Right cardiac atrium (tissue), 5 donors: Measurements from ENCODE around the gene DUSP5. TPM values are rescaled to one million over a fixed set of nuclear protein-coding genes. Genes with fewer than 3 reads are reported as not detected.
A peak's percentile ranks its signal among the peaks of the same experiment; 100 is the strongest.

Experiments used
- ATAC-seq, 2 donors: fragments of 200-7000 bp; cut with Tn5 transposase; one replicate each; pipeline versions ENCODE4 v1.8.0 to v1.9.1; 2020; ENCODE audit warnings: moderate library complexity in 2 of 2, mild to moderate bottlenecking in 1 of 2
- DNase-seq, 3 donors: peaks; one replicate each; pipeline ENCODE4 v3.0.0-alpha.2; 2020
- H3K27ac ChIP-seq: one replicate; pipeline ENCODE4 v1.5.1; 2013; ENCODE audit warnings: mild to moderate bottlenecking, low read length, control low read depth, moderate library complexity
- H3K27me3 ChIP-seq: one replicate; pipeline ENCODE4 v1.6.1; 2013; ENCODE audit not compliant: control insufficient read depth, insufficient read depth
- H3K4me1 ChIP-seq: one replicate; pipeline ENCODE4 v1.6.1; 2013; ENCODE audit warnings: low read length; ENCODE audit not compliant: control insufficient read depth, insufficient read depth
- H3K4me3 ChIP-seq: one replicate; pipeline ENCODE4 v1.5.1; 2013; ENCODE audit warnings: low read length, control low read depth
- H3K9me3 ChIP-seq: one replicate; pipeline ENCODE4 v1.6.1; 2013; ENCODE audit warnings: low read length; ENCODE audit not compliant: control insufficient read depth
- WGBS: extraction: QIAGEN DNeasy Blood & Tissue Kit; methylation state at CpG from one replicate; pipeline ENCODE4 v1.1.7; 2013; 5-methylcytosine and 5-hydroxymethylcytosine counted together
- intact Hi-C, 4 donors: fragments of 100-400 bp; cut with DNase I; formaldehyde crosslinking; loops; one replicate each; pipeline versions ENCODE4 v1.11.0 to v1.14.0; 2022 to 2023
- polyA plus RNA-seq: library from polyadenylated mRNA; stranded (reverse); fragments of 200-250 nt; gene quantifications from one replicate; pipeline ENCODE4 v1.2.3, GENCODE V29; 2013
- total RNA-seq, 4 donors: library from RNA; stranded (reverse); fragmentation: NEBNext Ultra II Directional; extraction: Animal tissue kit (Norgen Biotek cat#: 25700); gene quantifications; one replicate each; pipeline ENCODE4 v1.2.1, GENCODE V29; 2021
- donor health status: healthy with polysubstance abuse.
- donor health status: DM: no; HTN: yes; CAD: no.
- donor health status: DM: no; HTN: no; CAD: no.
- donor health status: DM: no; HTN: yes; CAD: no; lungs with severe emphysema.
- donor health status: DM: yes; HTN: yes; CAD: no.

Gene DUSP5
- total and polyA plus RNA-seq, 5 donors: 9.8 to 25.6 (median 16.8) TPM

DNA sequence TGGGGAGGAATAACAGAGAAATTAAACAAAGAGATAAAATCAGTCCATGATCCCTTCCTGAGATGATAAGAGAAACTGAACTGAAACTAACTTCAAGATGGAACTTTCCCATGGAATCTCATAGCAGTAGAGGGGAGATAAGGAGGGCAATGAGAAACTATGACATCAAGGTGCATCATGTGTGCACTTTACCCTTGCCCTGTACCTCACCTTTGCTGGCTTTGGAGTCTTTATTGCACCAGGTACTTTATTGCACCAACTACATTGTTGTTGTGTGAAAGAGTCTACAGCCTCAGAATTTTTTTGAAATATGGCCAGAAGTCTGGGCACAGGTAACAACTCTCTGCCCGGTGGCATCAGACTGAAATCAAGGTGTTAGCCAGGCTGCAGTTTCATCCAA is 58.6 kb downstream of the DUSP5 start:
- no peak overlapping the region for H3K27ac ChIP-seq
- H3K27me3 ChIP-seq: no peaks in the 10 kb centered on the region
- no peaks in the 10 kb centered on the region for H3K9me3 ChIP-seq
- DNase-seq: no peak
- 98% methylated on average over 1 of the region's 1 CpG for WGBS
- ATAC-seq: no peak
- H3K4me3 ChIP-seq: no peak overlapping the region
- intact Hi-C loops: no loop called here
- no peaks in the 10 kb centered on the region for H3K4me1 ChIP-seq

DNA sequence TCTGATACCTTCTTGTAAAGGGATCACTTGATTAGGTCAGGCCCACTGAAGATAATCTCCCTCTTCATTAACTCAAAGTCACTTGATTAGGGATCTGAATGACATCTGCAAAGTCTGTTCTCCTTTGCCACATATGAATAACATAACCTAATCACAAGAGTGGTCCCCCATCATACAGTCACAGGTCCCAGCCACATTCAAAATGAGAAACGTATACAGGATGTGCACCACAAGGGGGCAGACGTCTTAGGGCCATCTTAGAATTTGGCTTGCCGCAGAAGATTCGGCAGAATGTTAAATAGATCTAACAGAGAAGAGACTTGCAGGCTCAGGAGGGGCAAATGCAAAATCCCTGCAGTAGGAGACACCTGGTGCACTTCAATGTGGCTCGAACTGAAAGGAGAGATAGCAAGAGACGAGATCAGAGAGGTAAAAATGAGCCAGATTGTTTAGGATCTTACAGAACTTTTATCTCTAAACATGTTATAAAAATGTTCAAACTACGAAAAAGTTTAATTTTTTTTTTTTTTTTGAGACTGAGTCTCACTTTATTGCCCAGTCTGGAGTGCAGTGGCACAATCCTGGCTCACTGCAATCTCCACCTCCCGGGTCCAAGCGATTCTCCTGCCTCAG is 59.4 kb downstream of the DUSP5 start:
- DNase-seq (peak in 2 of 3 donors; percentile 35 to 63), ATAC-seq (peak; percentile 38 to 62)
- intact Hi-C loops: no loop called here
- H3K4me1 ChIP-seq: no peaks in the 10 kb centered on the region
- H3K9me3 ChIP-seq: no peaks in the 10 kb centered on the region
- H3K4me3 ChIP-seq: no peak overlapping the region
- WGBS: 42% methylated on average over 9 of the region's 9 CpGs
- no peak overlapping the region for H3K27ac ChIP-seq
- H3K27me3 ChIP-seq: no peaks in the 10 kb centered on the region

DNA sequence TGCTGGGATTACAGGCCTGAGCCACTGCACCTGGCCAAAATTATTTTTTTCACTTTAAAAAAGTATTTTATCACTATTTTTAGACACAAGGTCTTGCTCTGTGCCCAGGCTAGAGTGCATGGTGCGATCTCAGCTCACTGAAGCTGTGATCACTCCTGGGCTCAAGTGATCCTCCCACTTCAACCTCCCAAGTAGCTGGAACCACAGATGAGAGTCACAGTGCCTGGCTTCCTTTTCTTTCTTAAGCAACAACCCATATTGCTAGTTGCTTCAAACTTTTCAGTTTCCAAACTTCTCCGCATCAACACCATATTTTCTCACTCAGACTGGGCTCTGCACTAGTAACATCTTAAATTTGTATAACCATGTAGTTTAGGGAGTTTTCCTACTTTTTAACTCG is 60.3 kb downstream of the DUSP5 start:
- Histone ChIP-seq H3K9me3 (no peaks in the 10 kb centered on the region), H3K27ac (no peak overlapping the region), H3K27me3 (no peaks in the 10 kb centered on the region), H3K4me1 (no peaks in the 10 kb centered on the region), H3K4me3 (no peak overlapping the region)
- DNase-seq: no peak
- intact Hi-C loops: no loop called here
- no peak for ATAC-seq
- WGBS: 90% methylated on average over 3 of the region's 3 CpGs

DNA sequence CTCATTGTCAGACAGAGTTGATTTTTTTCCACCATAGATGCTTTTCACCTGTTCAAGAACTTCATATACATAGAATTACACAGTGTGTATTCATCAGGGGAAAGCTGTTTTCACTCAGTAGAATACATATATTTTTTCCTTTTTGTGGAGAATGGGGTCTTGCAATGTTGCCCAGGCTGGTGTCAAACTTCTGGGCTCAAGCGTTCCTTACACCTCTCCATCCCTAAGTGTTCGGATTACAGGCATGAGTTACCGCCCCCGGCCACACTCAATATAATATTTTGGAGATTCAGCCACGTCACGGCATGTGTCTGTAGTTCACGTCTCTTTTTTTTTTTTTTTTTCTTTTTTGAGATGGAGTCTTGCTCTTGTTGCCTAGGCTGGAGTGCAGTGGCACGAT is 62.3 kb downstream of the DUSP5 start:
- ATAC-seq (no peak), DNase-seq (no peak)
- H3K9me3 ChIP-seq: no peaks in the 10 kb centered on the region
- H3K4me3 ChIP-seq: no peak overlapping the region
- WGBS: 95% methylated on average over 8 of the region's 8 CpGs
- no peak overlapping the region for H3K27ac ChIP-seq
- H3K4me1 ChIP-seq: no peaks in the 10 kb centered on the region
- intact Hi-C loops: no loop called here
- no peaks in the 10 kb centered on the region for H3K27me3 ChIP-seq

Other genes starting within 250 kb of the DUSP5 start
- 10 to 100 TPM; 21.9 to 24.3 (median 22.8) TPM for gene SMNDC1, start 193.0 kb upstream of the DUSP5 start, total RNA-seq
- gene SMNDC1, start 193.0 kb upstream of the DUSP5 start, polyA plus RNA-seq: 10.1 TPM
- gene SMC3, start 69.8 kb downstream of the DUSP5 start, total RNA-seq: 10 to 100 TPM; 22.0 to 26.0 (median 24.0) TPM
- 17.2 TPM for gene SMC3, start 69.8 kb downstream of the DUSP5 start, polyA plus RNA-seq
- 10 to 100 TPM; 51.5 to 92.0 (median 74.2) TPM for gene RBM20, start 146.4 kb downstream of the DUSP5 start, total RNA-seq
- gene RBM20, start 146.4 kb downstream of the DUSP5 start, polyA plus RNA-seq: 34.3 TPM